GM12878 (cell line): ENCODE results near the gene MSH6. TPM values are rescaled to one million over a fixed set of nuclear protein-coding genes. Genes with fewer than 3 reads are reported as not detected.

Experiments used
- ATAC-seq: fragments of 200-7000 bp; cut with Tn5 transposase; 3 replicates; pipeline ENCODE4 v1.9.1; 2020; ENCODE audit warnings: mild to moderate bottlenecking, moderate library complexity
- BruUV-seq: library from RNA; stranded (reverse); fragments of 400-500 nt; replicated peaks from 2 replicates; lab custom pipeline; 2021; lab: Mats Ljungman, UMichigan
- CTCF ChIA-PET: fragments of 300-600 bp; sonication (Branson Sonifier 250); formaldehyde crosslinking; extraction: SDS; loops from one replicate; lab custom pipeline; 2021; ENCODE audit warnings: inconsistent platforms; lab: Yijun Ruan, JAX
- POLR2A ChIA-PET: fragments of 350-600 bp; formaldehyde crosslinking; extraction: SDS; loops from one replicate; lab custom pipeline; 2021; ENCODE audit warnings: inconsistent platforms; lab: Charles Lee
- RAD21 ChIA-PET: fragments of 300-600 bp; sonication (Branson Sonifier 250); formaldehyde crosslinking; loops from one replicate; lab custom pipeline; 2023; ENCODE audit warnings: antibody characterized with exemption; ENCODE audit not compliant: unreplicated experiment; lab: Charles Lee
- SMC1A ChIA-PET: fragments of 300-600 bp; sonication (Branson Sonifier 250); formaldehyde crosslinking; loops from one replicate; lab custom pipeline; 2023; ENCODE audit not compliant: unreplicated experiment, uncharacterized antibody; lab: Charles Lee
- DNase-seq: peaks from one replicate; pipeline ENCODE4 v3.0.0-alpha.2; 2011; ENCODE audit warnings: low read depth, low spot score
- FAIRE-seq: peaks from 3 replicates; lab custom pipeline; 2011; peaks lifted over from hg19 to GRCh38; lab: Jason Lieb, UNC
- H2AFZ ChIP-seq: 2 replicates; pipeline ENCODE4 v1.6.0; 2011; ENCODE audit warnings: low read depth, low read length, control low read depth; ENCODE audit not compliant: control insufficient read depth
- H3K27ac ChIP-seq: 2 replicates; pipeline ENCODE4 v1.5.1; 2011; ENCODE audit warnings: control low read depth; ENCODE audit not compliant: control insufficient read depth, insufficient read depth
- H3K27me3 ChIP-seq, 2 experiments: replicated peaks in 1 of 2; 2 replicates each; pipeline versions ENCODE4 v1.6.0 to v1.6.1; 2011; ENCODE audit warnings: low read length in 1 of 2; ENCODE audit not compliant: control insufficient read depth in 2 of 2, insufficient read depth in 2 of 2
- H3K36me3 ChIP-seq, 2 experiments: 2 replicates each; pipeline ENCODE4 v1.5.1; 2011; ENCODE audit warnings: low read length in 1 of 2; ENCODE audit not compliant: control insufficient read depth in 2 of 2, insufficient read depth in 2 of 2
- H3K4me1 ChIP-seq: 2 replicates; pipeline ENCODE4 v1.6.1; 2011; ENCODE audit warnings: mild to moderate bottlenecking, low read length, moderate library complexity, mixed read lengths; ENCODE audit not compliant: control insufficient read depth, insufficient read depth
- H3K4me2 ChIP-seq: 2 replicates; pipeline ENCODE4 v1.6.0; 2011; ENCODE audit warnings: control low read depth; ENCODE audit not compliant: control insufficient read depth, insufficient read depth
- H3K4me3 ChIP-seq: fragments of 200-600 bp; sonication (generic); 2 replicates; pipeline ENCODE4 v1.5.1; 2016
- H3K79me2 ChIP-seq: 2 replicates; pipeline ENCODE4 v1.6.0; 2011; ENCODE audit warnings: low read length; ENCODE audit not compliant: control insufficient read depth, insufficient read depth
- H3K9ac ChIP-seq: 2 replicates; pipeline ENCODE4 v1.8.0; 2011; ENCODE audit warnings: low read length, control low read depth, mixed read lengths; ENCODE audit not compliant: control insufficient read depth, insufficient read depth
- H3K9me3 ChIP-seq: replicated peaks from 3 replicates; pipeline ENCODE4 v1.5.1; 2011; ENCODE audit warnings: mild to moderate bottlenecking, low read length; ENCODE audit not compliant: control insufficient read depth, insufficient read depth
- H4K20me1 ChIP-seq: 2 replicates; pipeline ENCODE4 v1.6.0; 2011; ENCODE audit not compliant: control insufficient read depth, insufficient read depth
- BACH1 ChIP-seq: fragments of 450-650 bp; IDR thresholded peaks from 2 replicates; pipeline ENCODE4 v1.6.1; 2017; ENCODE audit warnings: mild to moderate bottlenecking, borderline replicate concordance
- CEBPB ChIP-seq, 2 experiments: fragments of 150-350 bp in 1 of 2; IDR thresholded peaks; 2 replicates each; pipeline ENCODE4 v1.6.1; 2012 to 2014; ENCODE audit warnings: low read depth in 2 of 2, low read length in 2 of 2, borderline replicate concordance in 1 of 2, inconsistent platforms in 1 of 2
- EED ChIP-seq: sonication (generic); IDR thresholded peaks from 2 replicates; pipeline ENCODE4 v1.6.1; 2016; ENCODE audit warnings: antibody characterized with exemption, low read depth
- PAX5 ChIP-seq: IDR thresholded peaks from 2 replicates; pipeline ENCODE4 v1.6.1; 2011; ENCODE audit warnings: low read depth, low read length, borderline replicate concordance
- PML ChIP-seq: IDR thresholded peaks from 2 replicates; pipeline ENCODE4 v1.6.1; 2012; ENCODE audit warnings: low read length, inconsistent platforms
- POU2F2 ChIP-seq: IDR thresholded peaks from 3 replicates; pipeline ENCODE4 v1.6.1; 2011; ENCODE audit warnings: low read depth, mild to moderate bottlenecking, low read length, borderline replicate concordance
- SREBF1 ChIP-seq: IDR thresholded peaks from 2 replicates; pipeline ENCODE4 v1.6.1; 2012; ENCODE audit warnings: mild to moderate bottlenecking, low read length
- TAF1 ChIP-seq: IDR thresholded peaks from 2 replicates; pipeline ENCODE4 v1.6.1; 2011; ENCODE audit warnings: mild to moderate bottlenecking, low read depth, low read length, borderline replicate concordance
- TCF3 ChIP-seq: IDR thresholded peaks from 2 replicates; pipeline ENCODE4 v1.6.1; 2012; ENCODE audit warnings: low read depth, mild to moderate bottlenecking, low read length, borderline replicate concordance; ENCODE audit not compliant: insufficient read depth
- ZNF274 ChIP-seq: IDR thresholded peaks from one replicate; pipeline ENCODE4 v1.8.0; 2011; ENCODE audit not compliant: insufficient read length, insufficient read depth
- WGBS: methylation state at CpG from one replicate; pipeline ENCODE4 v1.1.6; 2016; ENCODE audit warnings: low lambda C conversion rate; ENCODE audit not compliant: insufficient replicate concordance, insufficient coverage; ENCODE audit errors: missing lambda C conversion rate; 5-methylcytosine and 5-hydroxymethylcytosine counted together
- in situ Hi-C: fragments of 300-500 bp; cut with MboI; formaldehyde crosslinking; loops from 9 replicates; pipeline ENCODE4 v1.14.3; 2018; ENCODE audit warnings: mixed read lengths
- intact Hi-C: fragments of 100-400 bp; cut with micrococcal nuclease; formaldehyde crosslinking; loops from one replicate; pipeline ENCODE4 v1.14.2; 2022; ENCODE audit not compliant: unreplicated experiment
- polyA plus RNA-seq, 11 experiments: library from polyadenylated mRNA; depleted of rRNA in 4 of 11; unstranded in 6 of 11; stranded (reverse) in 5 of 11; fragments of >200 nt; fragmentation: Nextera tagmentation in 4 of 11; fragmentation: Illumina TruSeq in 1 of 11; extraction: Ambion mirVana in 4 of 11; extraction: Trizol in 1 of 11; gene quantifications; 1 replicate in 1 of 11; 2 replicates in 10 of 11; pipeline versions ENCODE4 v1.2.1 to v1.2.3, GENCODE V29; 2011 to 2016; ENCODE audit warnings: inconsistent platforms in 2 of 11, missing spikeins in 2 of 11, low read depth in 1 of 11
- total RNA-seq, 4 experiments: library from RNA; depleted of rRNA in 3 of 4; stranded (reverse); fragments of >200 nt in 3 of 4; fragmentation: Illumina TruSeq in 1 of 4; extraction: Trizol in 1 of 4; gene quantifications; 2 replicates each; pipeline versions ENCODE4 v1.2.1 to v1.2.3, GENCODE V29; 2013 to 2021
- TF ChIP-seq, protein P1 (sequence below): fragments of 450-650 bp; IDR thresholded peaks from 2 replicates; pipeline ENCODE4 v1.6.1; 2017; ENCODE audit warnings: mild to moderate bottlenecking
- TF ChIP-seq, protein P2 (sequence below): IDR thresholded peaks from 2 replicates; pipeline ENCODE4 v1.6.1; 2012; ENCODE audit warnings: low read depth, low read length, improper control_type of control experiment
- TF ChIP-seq, protein P3 (sequence below): IDR thresholded peaks from 2 replicates; pipeline ENCODE4 v1.6.1; 2011; ENCODE audit warnings: borderline replicate concordance, low read depth, mild to moderate bottlenecking, moderate library complexity, mixed read lengths, low read length; ENCODE audit not compliant: insufficient read depth; ENCODE audit errors: extremely low read length
- TF ChIP-seq, protein P4 (sequence below): fragments of 450-650 bp; formaldehyde crosslinking; IDR thresholded peaks from 2 replicates; pipeline ENCODE4 v1.4.0; 2022; ENCODE audit warnings: mild to moderate bottlenecking, moderate library complexity

Gene MSH6
- total and polyA plus RNA-seq, 10 of the 15 experiments (the other 5 are each of a cell fraction or from before 2014, with no cell fraction given): 12.4 to 108 (median 67.4) TPM

DNA sequence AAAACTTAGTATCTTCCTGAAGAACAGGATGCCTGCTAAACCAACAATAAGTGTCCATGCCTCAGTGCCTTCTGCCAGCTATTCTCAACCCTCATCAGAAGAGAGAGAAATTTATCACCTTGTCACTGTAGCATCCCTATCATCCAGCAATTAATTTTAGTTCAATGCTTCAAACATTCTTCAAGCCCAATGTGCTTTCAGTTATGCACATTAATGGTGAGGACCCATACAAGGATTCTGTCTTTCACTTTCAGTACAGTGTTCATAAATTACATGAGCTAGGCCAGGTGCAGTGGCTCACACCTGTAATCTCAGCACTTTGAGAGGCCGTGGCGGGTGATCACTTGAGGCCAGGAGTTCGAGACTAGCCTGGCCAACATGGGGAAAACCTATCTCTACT lies 47.0 kb upstream of the MSH6 start:
- Histone ChIP-seq H3K9me3 (no peaks in the 10 kb centered on the region), H4K20me1 (no peaks in the 10 kb centered on the region), H3K4me2 (no peak overlapping the region), H3K4me3 (no peak overlapping the region), H3K27ac (no peak overlapping the region), H2AFZ (no peak overlapping the region), H3K36me3 (no peaks in the 10 kb centered on the region), H3K27me3 (no peaks in the 10 kb centered on the region), H3K9ac (no peak overlapping the region), H3K4me1 (peaks cover 9% of the 10 kb centered on the region), H3K79me2 (no peaks in the 10 kb centered on the region)
- in situ Hi-C loops: no loop called here
- DNase-seq (no peak), ATAC-seq (peak; percentile 80), FAIRE-seq (no peak)
- ChIA-PET POLR2A (interaction anchor here (1.1 kb wide), 2 partner anchors 9 to 11 kb away, joined by 5 to 8 read pairs; no protein-coding TSS in a partner anchor), RAD21 (interaction anchor here (0.6 to 1.5 kb wide), 4 partner anchors 9 to 41 kb away, joined by 3 to 4 read pairs (median 3); no protein-coding TSS in a partner anchor), CTCF (interaction anchor here (1.1 to 1.4 kb wide), 4 partner anchors 13 to 67 kb away, joined by 3 to 6 read pairs (median 4); no protein-coding TSS in a partner anchor), SMC1A (interaction anchor here (0.9 to 3.0 kb wide), 9 partner anchors 9 to 163 kb away, joined by 3 to 28 read pairs (median 6); no protein-coding TSS in a partner anchor)
- TF ChIP-seq SREBF1: no peak
- TF ChIP-seq EED: 0 out of 2 replicates have a peak, but pooled peaks have one; percentile 24
- TF ChIP-seq BACH1: no peak
- TF ChIP-seq, protein P1, sequence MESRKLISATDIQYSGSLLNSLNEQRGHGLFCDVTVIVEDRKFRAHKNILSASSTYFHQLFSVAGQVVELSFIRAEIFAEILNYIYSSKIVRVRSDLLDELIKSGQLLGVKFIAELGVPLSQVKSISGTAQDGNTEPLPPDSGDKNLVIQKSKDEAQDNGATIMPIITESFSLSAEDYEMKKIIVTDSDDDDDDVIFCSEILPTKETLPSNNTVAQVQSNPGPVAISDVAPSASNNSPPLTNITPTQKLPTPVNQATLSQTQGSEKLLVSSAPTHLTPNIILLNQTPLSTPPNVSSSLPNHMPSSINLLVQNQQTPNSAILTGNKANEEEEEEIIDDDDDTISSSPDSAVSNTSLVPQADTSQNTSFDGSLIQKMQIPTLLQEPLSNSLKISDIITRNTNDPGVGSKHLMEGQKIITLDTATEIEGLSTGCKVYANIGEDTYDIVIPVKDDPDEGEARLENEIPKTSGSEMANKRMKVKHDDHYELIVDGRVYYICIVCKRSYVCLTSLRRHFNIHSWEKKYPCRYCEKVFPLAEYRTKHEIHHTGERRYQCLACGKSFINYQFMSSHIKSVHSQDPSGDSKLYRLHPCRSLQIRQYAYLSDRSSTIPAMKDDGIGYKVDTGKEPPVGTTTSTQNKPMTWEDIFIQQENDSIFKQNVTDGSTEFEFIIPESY: peak; percentile 84; the same call in 1 of the 2 replicates
- TF ChIP-seq, protein P2, sequence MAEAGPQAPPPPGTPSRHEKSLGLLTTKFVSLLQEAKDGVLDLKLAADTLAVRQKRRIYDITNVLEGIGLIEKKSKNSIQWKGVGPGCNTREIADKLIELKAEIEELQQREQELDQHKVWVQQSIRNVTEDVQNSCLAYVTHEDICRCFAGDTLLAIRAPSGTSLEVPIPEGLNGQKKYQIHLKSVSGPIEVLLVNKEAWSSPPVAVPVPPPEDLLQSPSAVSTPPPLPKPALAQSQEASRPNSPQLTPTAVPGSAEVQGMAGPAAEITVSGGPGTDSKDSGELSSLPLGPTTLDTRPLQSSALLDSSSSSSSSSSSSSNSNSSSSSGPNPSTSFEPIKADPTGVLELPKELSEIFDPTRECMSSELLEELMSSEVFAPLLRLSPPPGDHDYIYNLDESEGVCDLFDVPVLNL: no peak
- TF ChIP-seq, protein P3, sequence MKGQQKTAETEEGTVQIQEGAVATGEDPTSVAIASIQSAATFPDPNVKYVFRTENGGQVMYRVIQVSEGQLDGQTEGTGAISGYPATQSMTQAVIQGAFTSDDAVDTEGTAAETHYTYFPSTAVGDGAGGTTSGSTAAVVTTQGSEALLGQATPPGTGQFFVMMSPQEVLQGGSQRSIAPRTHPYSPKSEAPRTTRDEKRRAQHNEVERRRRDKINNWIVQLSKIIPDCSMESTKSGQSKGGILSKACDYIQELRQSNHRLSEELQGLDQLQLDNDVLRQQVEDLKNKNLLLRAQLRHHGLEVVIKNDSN: no peak
- TF ChIP-seq PAX5: no peak
- TF ChIP-seq TCF3: 0 out of 2 replicates have a peak, but pooled peaks have one; percentile 47
- no peak for TF ChIP-seq CEBPB (IDR thresholded peaks at IDR 0.05; ENCODE audit: borderline replicate concordance in 1 of 2, low read depth in 2 of 2, low read length in 2 of 2)
- TF ChIP-seq PML: no peak
- TF ChIP-seq ZNF274: no peak
- TF ChIP-seq, protein P4, sequence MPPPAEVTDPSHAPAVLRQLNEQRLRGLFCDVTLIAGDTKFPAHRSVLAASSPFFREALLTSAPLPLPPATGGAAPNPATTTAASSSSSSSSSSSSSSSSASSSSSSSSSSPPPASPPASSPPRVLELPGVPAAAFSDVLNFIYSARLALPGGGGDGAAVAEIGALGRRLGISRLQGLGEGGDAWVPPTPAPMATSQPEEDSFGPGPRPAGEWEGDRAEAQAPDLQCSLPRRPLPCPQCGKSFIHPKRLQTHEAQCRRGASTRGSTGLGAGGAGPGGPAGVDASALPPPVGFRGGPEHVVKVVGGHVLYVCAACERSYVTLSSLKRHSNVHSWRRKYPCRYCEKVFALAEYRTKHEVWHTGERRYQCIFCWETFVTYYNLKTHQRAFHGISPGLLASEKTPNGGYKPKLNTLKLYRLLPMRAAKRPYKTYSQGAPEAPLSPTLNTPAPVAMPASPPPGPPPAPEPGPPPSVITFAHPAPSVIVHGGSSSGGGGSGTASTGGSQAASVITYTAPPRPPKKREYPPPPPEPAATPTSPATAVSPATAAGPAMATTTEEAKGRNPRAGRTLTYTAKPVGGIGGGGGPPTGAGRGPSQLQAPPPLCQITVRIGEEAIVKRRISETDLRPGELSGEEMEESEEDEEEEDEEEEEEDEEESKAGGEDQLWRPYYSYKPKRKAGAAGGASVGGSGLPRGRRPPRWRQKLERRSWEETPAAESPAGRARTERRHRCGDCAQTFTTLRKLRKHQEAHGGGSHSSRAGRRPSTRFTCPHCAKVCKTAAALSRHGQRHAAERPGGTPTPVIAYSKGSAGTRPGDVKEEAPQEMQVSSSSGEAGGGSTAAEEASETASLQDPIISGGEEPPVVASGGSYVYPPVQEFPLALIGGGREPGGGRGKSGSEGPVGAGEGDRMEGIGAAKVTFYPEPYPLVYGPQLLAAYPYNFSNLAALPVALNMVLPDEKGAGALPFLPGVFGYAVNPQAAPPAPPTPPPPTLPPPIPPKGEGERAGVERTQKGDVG (CRISPR knock-in tag): no peak
- TF ChIP-seq TAF1: no peak
- TF ChIP-seq POU2F2: no peak
- whole genome bisulfite sequencing: 36% methylated on average over 3 of the region's 3 CpGs
- intact Hi-C loops: no loop called here
- BruUV-seq: no TSS peak
